GM08714 (cell line): ENCODE data around the gene C10orf90.

Experiments
- H3K4me3 ChIP-seq: fragments of 200-500 bp; sonication (Bioruptor generic); 2 replicates; pipeline ENCODE4 v1.5.1; 2014; ENCODE audit warnings: mild to moderate bottlenecking, low read length, inconsistent platforms
- ZNF274 ChIP-seq: IDR thresholded peaks from 2 replicates; pipeline ENCODE4 v1.6.1; 2012; ENCODE audit warnings: mild to moderate bottlenecking, low read depth, low read length

Gene C10orf90

DNA sequence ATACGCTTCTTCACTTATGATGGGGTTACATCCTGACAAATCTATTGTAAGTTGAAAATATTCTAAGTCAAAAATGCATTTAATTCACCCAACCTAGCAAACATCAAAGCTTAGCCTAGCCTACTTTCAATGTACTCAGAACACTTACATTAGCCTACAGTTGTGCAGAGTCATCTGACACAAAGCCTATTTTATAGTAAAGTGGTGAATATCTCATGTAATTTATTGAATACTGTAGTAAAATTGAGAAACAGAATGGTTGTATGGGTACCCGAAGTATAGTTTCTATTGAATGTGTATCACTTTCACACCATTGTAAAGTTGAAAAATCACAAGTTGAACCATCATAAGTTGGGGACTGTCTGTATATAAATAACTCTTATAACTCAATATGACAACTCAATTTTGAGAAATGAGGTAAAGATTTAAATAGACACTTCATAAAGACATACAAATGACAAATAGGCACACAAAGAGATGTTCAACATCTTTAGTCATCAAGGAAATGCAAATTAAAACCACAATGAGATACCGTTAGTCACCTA is 73.9 kb downstream of the C10orf90 start:
- no peak for TF ChIP-seq ZNF274
- H3K4me3 ChIP-seq, result no peak overlapping the region

- H3K4me3 ChIP-seq, result no peak overlapping the region
- no peak for TF ChIP-seq ZNF274
Measured at GRCh38 chr10:126595160-126595559, 75.3 kb downstream of the C10orf90 start.

DNA sequence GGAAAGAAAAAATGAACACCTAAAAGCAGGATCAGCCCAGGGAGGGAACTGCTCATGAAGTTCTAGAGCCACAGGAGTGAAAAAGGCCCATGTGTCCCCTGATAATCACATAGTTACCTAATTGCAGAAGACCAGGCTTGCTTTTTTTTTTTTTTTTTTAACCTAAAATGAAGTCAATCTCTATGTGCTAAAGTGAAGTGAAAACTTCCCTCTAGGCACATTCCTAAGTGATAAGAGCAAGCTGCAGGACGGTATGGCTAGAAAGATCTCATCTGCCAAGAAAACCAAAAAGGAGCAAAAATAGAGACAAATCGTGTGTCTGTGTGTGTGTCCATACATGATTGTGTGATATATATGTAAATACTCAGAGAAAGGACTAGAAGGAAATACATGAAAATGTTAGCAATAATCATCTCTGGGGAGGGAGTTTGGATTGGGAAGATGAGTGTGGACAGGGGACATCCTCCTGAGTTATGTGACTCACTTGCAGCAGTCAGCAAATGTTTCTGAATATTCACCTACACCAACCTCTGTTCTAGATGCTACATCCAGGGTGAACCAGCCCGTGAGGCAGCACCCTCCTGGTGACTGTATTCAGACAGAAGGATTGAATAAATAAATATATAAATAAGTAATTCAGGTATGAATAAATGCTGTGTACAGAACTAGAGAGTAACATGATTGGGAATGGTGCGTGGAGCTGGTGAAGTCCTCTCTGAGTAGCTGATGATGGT is 76.4 kb downstream of the C10orf90 start:
- no peak overlapping the region for H3K4me3 ChIP-seq
- no peak for TF ChIP-seq ZNF274

DNA sequence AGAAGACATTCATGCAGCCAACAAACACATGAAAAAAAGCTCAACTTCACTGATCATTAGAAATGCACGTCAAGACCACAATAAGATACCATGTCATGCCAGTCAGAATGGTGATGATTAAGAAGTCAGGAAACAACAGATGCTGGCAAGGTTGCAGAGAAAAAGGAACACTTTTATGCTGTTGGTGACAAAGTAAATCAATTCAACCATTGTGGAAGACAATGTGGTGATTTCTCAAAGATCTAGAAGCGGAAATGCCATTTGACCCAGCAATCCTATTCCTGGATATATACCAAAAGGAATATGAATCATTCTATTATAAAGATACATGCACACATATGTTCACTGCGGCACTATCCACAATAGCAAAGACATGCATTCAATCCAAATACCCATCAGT is 77.6 kb downstream of the C10orf90 start:
- no peak overlapping the region for H3K4me3 ChIP-seq
- TF ChIP-seq ZNF274, result no peak

GRCh38 chr10:126588024-126588423 is 82.5 kb downstream of the C10orf90 start:
- no peak overlapping the region for H3K4me3 ChIP-seq
- TF ChIP-seq ZNF274, result no peak

DNA sequence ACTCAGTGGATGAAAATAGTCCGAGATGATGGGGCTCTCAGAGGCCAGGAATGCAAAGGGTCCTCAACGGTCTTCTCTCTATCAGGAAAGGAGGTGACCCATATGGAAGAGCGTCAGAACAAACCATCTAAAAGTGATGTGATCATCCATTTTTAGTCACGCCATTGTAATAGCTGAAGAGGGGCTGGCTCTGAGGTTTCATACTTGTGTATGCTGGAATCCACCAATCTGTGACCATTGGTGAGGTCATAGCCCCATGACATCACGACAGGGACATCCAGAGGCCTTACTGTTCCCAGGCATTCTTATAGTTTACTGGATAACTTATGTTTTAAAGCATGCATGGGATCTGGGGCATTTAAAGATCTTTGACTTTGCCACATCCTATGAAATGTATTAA is 83.6 kb downstream of the C10orf90 start:
- no peak for TF ChIP-seq ZNF274
- H3K4me3 ChIP-seq, result no peak overlapping the region

- H3K4me3 ChIP-seq, result no peak overlapping the region
- TF ChIP-seq ZNF274, result no peak
Measured at GRCh38 chr10:126586128-126586527, 84.4 kb downstream of the C10orf90 start.

GRCh38 chr10:126585249-126586017 is 85.1 kb downstream of the C10orf90 start:
- H3K4me3 ChIP-seq, result no peak overlapping the region
- no peak for TF ChIP-seq ZNF274

DNA sequence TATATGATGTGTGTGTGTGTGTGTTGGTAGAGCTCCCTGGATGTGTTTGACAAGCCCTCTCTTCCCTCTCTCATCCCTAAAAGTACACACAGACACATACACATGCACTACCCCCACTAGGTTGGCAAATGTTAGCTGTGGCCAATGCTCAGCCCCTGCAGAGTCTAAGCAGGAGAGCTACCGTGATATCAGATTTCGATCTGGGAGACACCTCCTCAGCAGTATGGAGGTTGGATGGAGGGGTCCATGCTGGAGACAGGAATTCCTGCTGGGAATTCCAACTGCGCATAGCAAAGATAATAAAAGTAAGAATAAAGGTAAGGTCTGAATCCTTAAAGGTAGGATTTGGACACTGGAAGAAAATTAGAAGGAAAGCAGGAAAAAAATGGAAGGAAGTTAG is 85.7 kb downstream of the C10orf90 start:
- H3K4me3 ChIP-seq, result no peak overlapping the region
- TF ChIP-seq ZNF274, result no peak

DNA sequence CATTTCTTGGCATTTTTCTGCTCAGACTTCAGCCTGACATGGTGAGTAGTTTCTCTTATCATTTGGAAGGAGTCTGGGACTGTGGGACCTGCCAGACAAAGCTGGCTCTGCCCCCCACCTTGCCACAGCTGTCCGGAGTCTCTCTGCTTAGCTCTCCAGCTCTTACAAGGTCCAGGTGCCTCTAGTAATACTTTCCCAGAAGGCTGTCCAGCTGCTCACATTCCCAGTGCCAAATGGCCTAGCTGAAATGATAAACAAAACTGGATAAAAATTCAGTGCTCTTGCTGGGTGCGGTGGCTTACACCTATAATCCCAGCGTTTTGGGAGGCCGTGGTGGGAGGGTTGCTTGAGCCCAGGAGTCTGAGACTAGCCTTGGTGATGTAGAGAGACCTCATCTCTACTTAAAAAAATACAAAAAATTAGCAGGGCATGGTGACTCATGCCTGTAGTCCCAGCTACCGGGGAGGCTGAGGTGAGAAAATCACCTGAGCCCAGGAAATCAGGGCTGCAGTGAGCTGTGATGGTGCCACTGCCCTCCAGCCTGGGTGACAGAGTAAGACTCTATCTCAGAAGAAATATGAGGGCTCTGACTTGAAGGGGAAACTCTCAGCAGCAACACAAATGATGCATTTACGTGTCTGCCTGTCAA is 86.8 kb downstream of the C10orf90 start:
- no peak overlapping the region for H3K4me3 ChIP-seq
- no peak for TF ChIP-seq ZNF274

DNA sequence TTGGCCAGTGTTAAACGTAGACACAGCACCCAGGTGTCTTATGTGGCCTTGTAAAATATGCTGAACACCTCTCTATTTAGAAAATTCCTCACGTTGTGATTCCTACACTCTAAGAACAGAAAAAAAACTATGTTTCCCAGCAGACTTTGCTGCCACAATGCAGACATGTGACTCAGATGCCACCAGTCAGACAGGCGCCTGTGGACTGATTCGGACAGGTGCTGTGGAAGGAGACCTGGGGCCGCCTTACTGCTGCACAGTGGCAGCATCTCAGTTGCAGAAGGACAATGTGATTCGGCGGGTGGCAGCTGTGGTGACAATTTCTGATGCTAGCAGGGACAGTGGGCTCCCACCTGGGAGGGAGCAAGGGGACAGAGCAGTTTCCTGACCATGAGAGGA is 88.8 kb downstream of the C10orf90 start:
- no peak overlapping the region for H3K4me3 ChIP-seq
- no peak for TF ChIP-seq ZNF274

DNA sequence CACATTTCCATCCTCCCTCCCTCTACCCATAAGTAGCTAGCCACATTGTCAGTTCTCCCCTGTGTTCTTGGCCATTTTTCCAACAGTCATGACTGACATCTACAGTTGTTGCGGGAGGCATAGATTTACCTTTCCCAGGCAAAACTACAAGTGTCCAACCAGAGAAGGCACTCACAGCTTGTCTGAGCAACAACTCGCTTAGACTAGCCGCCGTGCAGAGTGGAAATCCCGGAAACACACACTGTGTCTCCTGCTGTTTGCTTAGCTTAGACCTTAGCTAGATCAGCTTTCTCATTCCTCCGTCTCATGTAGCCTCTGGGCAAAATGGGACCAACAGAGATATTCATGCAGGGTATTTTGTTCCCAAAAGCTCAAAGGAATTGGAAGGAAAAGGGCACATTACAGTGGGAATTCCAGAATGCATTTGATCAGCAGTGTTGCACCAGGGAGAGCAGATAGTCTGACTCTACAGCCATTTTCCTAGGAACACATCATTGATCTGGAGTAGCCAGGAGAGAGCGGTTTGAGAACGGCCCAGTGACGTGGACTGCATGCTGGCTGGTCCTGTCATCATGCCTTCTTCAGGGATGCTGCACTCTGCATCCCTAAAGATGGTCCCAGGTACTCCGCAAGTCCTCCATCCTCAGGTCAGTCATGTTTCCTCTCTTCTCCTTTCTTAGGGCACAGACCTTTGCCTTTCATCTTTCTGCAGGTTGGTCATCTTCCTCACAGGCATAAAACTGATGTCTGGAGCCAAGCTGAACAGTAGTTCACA is 89.4 kb downstream of the C10orf90 start:
- no peak overlapping the region for H3K4me3 ChIP-seq
- TF ChIP-seq ZNF274, result no peak

DNA sequence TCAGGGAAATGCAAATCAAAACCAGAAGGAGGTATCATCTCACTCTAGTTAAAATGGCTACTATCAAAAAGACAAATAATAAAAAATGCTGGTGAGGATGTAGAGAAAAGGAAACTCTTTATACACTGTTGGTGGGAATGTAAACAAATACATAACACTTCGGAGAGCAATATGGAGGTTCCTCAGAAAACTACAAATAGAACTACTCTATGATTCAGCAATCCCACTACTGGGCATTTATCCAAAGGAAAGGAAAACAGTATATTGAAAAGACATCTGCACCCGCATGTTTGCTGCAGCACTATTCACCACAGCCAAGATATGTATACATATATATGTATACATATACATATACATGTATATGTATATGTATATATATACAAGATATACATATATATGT is 94.2 kb downstream of the C10orf90 start:
- H3K4me3 ChIP-seq, result no peak overlapping the region
- TF ChIP-seq ZNF274, result no peak
